ENCODE data around the gene CHST6. TPM values are rescaled to one million over a fixed set of nuclear protein-coding genes. Genes with fewer than 3 reads are reported as not detected.
"Not testable (repeated sequence)": the region's sequence is repeated elsewhere in the genome, so short reads cannot be mapped to it uniquely, and the experiment has no call there.

The CHST6 gene
- total RNA-seq, 1 experiment from 2014 or later = 17.9 TPM

GRCh38 chr16:75464122-75464918, 30.9 kb downstream of the CHST6 start, which contains the start of gene TMEM170A (continued):
- TF ChIP-seq CTCF (IDR thresholded peaks at IDR 0.05 in 2 of 3, conservative IDR thresholded peaks at IDR 0.05 in 1 of 3; ENCODE audit: borderline replicate concordance in 1 of 3, insufficient read depth in 1 of 3, low read depth in 2 of 3, low read length in 2 of 3) = peak; percentile 100

- H3K27me3 ChIP-seq (ENCODE audit: insufficient read depth, low read length); H3K9me2 ChIP-seq (ENCODE audit: insufficient read depth); H3K9me3 ChIP-seq (ENCODE audit: control insufficient read depth in 1 of 2, insufficient read depth in 1 of 2, low read depth in 1 of 2, low read length in 2 of 2); H3K36me3 ChIP-seq (ENCODE audit: control insufficient read depth in 1 of 2, insufficient read depth in 2 of 2, low read length in 2 of 2); DNase-seq (ENCODE audit: low read depth, low spot score); H2AFZ ChIP-seq (ENCODE audit: low read depth, low read length, poor library complexity, severe bottlenecking); H4K20me1 ChIP-seq (ENCODE audit: insufficient read depth): not testable (repeated sequence)
- intact Hi-C loops (cut with micrococcal nuclease) = loop anchor here (1.0 to 2.0 kb wide), 2 partner anchors 87 to 264 kb away; no protein-coding TSS in a partner anchor
- POLR2A ChIA-PET = interaction anchor here (0.7 kb wide), 1 partner anchor 54 kb away, joined by 3 read pairs; no protein-coding TSS in a partner anchor
- CTCF ChIA-PET = interaction anchor here (0.5 to 4.3 kb wide), 4 partner anchors 54 to 264 kb away, joined by 4 to 21 read pairs (median 4); no protein-coding TSS in a partner anchor
- Histone ChIP-seq H3K4me1 (ENCODE audit: control insufficient read depth in 1 of 2, insufficient read depth in 2 of 2, low read length in 2 of 2) (peaks cover 3 to 26% of the 10 kb centered on the region in 2 experiments; a peak in 3 of 4 replicates), H3K27ac (ENCODE audit: low read depth, low read length) (peak overlapping the region; percentile 94), H3K9ac (ENCODE audit: low read length) (peak overlapping the region; percentile 87), H3K4me3 (replicated peaks in 1 of 2; ENCODE audit: low read depth in 1 of 2, low read length in 2 of 2) (peak overlapping the region; percentile 78 to 92), H3K79me2 (ENCODE audit: insufficient read depth, low read length) (peaks cover 56% of the 10 kb centered on the region), H3K4me2 (ENCODE audit: low read length) (peak overlapping the region; percentile 90)
- RAD21 ChIA-PET (ENCODE audit: low non-redundant PET in 1 of 2, low total read pairs in 2 of 2, uncharacterized antibody in 2 of 2, unreplicated experiment in 2 of 2) = interaction anchor here in 1 of 2 experiments (0.6 kb wide), 1 partner anchor 103 kb away, joined by 3 read pairs; the partner anchor contains the start of gene GABARAPL2
- BruUV-seq (replicated peaks) = TSS peak; percentile 69
- ATAC-seq = peak; percentile 26
These were observed 31.7 kb downstream of the CHST6 start for GRCh38 chr16:75463389-75464121.
